GM13977 (cell line): ENCODE data around the gene ANO10.
"Not testable (repeated sequence)": the region's sequence is repeated elsewhere in the genome, so short reads cannot be mapped to it uniquely, and the experiment has no call there.

Experiments
- DNase-seq: peaks from one replicate; pipeline ENCODE4 v3.0.0; 2012; ENCODE audit warnings: low spot score
- CTCF ChIP-seq: IDR thresholded peaks from 2 replicates; pipeline ENCODE4 v1.5.1; 2012; ENCODE audit warnings: mild to moderate bottlenecking, control low read depth; ENCODE audit not compliant: insufficient read depth; ENCODE audit errors: extremely low read depth, missing control alignments
- in situ Hi-C: fragments of 300-500 bp; cut with MboI; formaldehyde crosslinking; loops from one replicate; pipeline ENCODE4 v1.12.0; 2022; ENCODE audit warnings: low sequenced_read_pairs, low pct_unique_long_range_greater_than_20kb, mixed read lengths, inconsistent platforms; ENCODE audit not compliant: unreplicated experiment

Gene ANO10

GRCh38 chr3:43497422-43497821 is 124.4 kb downstream of the ANO10 start:
- TF ChIP-seq CTCF = no peak
- in situ Hi-C loops = no loop called here
- DNase-seq = no peak

- no peak for TF ChIP-seq CTCF
- in situ Hi-C loops = no loop called here
- no peak for DNase-seq
Measured at GRCh38 chr3:43496740-43497375, 125.0 kb downstream of the ANO10 start.

GRCh38 chr3:43492932-43493331 is 128.9 kb downstream of the ANO10 start:
- in situ Hi-C loops, DNase-seq: not testable (repeated sequence)

GRCh38 chr3:43491807-43492206 is 130.0 kb downstream of the ANO10 start:
- DNase-seq, in situ Hi-C loops: not testable (repeated sequence)

GRCh38 chr3:43490640-43491185 is 131.1 kb downstream of the ANO10 start:
- TF ChIP-seq CTCF = no peak
- in situ Hi-C loops = no loop called here
- no peak for DNase-seq

GRCh38 chr3:43489930-43490329 is 131.9 kb downstream of the ANO10 start:
- no peak for TF ChIP-seq CTCF
- in situ Hi-C loops = no loop called here
- DNase-seq = no peak

GRCh38 chr3:43485931-43486330 is 135.9 kb downstream of the ANO10 start:
- DNase-seq = no peak
- in situ Hi-C loops = no loop called here
- no peak for TF ChIP-seq CTCF

GRCh38 chr3:43484926-43485488 is 136.8 kb downstream of the ANO10 start:
- in situ Hi-C loops = no loop called here
- no peak for DNase-seq
- TF ChIP-seq CTCF = no peak
